HepG2 (cell line): ENCODE data around the gene FAM89B. TPM values are rescaled to one million over a fixed set of nuclear protein-coding genes. Genes with fewer than 3 reads are reported as not detected.

Source experiments
- HIVEP1 ChIP-seq: sonication (generic); formaldehyde crosslinking; IDR thresholded peaks from 2 replicates; pipeline ENCODE4 v1.4.0; 2020; ENCODE audit warnings: mild to moderate bottlenecking, missing genetic modification reagents
- KAT8 ChIP-seq: IDR thresholded peaks from 2 replicates; pipeline ENCODE4 v1.6.1; 2016; ENCODE audit warnings: missing genetic modification reagents, missing compliant biosample characterization
- KDM3A ChIP-seq: IDR thresholded peaks from 2 replicates; pipeline ENCODE4 v1.6.1; 2018; ENCODE audit warnings: low read depth, missing compliant biosample characterization
- MYC ChIP-seq: sonication (generic); formaldehyde crosslinking; IDR thresholded peaks from 2 replicates; pipeline ENCODE4 v1.9.0; 2021; ENCODE audit warnings: missing genetic modification reagents, borderline replicate concordance
- NR2F6 ChIP-seq, 2 experiments: IDR thresholded peaks; 2 replicates each; pipeline ENCODE4 v1.6.1; 2016; ENCODE audit warnings: antibody characterized with exemption in 1 of 2, mild to moderate bottlenecking in 1 of 2
- PHF8 ChIP-seq: sonication (generic); formaldehyde crosslinking; IDR thresholded peaks from 2 replicates; pipeline ENCODE4 v1.5.0; 2020; ENCODE audit warnings: missing genetic modification reagents
- REXO4 ChIP-seq: sonication (generic); formaldehyde crosslinking; IDR thresholded peaks from 2 replicates; pipeline ENCODE4 v1.8.0; 2022; ENCODE audit warnings: missing genetic modification reagents, mild to moderate bottlenecking, borderline replicate concordance
- RFX5 ChIP-seq: IDR thresholded peaks from 2 replicates; pipeline ENCODE4 v1.6.1; 2011; ENCODE audit warnings: low read depth, low read length, improper control_type of control experiment
- TBX3 ChIP-seq: fragments of 450-650 bp; IDR thresholded peaks from 2 replicates; pipeline ENCODE4 v1.6.1; 2017; ENCODE audit warnings: antibody characterized with exemption, mild to moderate bottlenecking, inconsistent platforms, borderline replicate concordance
- ZBTB7B ChIP-seq: sonication (generic); formaldehyde crosslinking; IDR thresholded peaks from 2 replicates; pipeline ENCODE4 v1.4.0; 2020; ENCODE audit warnings: missing genetic modification reagents
- ZFP37 ChIP-seq: sonication (generic); formaldehyde crosslinking; IDR thresholded peaks from 2 replicates; pipeline ENCODE4 v1.4.0; 2020; ENCODE audit warnings: missing genetic modification reagents, borderline replicate concordance
- ZNF138 ChIP-seq: sonication (generic); formaldehyde crosslinking; IDR thresholded peaks from 2 replicates; pipeline ENCODE4 v1.5.0; 2020; ENCODE audit warnings: mild to moderate bottlenecking, low read depth, missing genetic modification reagents
- ZNF510 ChIP-seq: sonication (generic); formaldehyde crosslinking; IDR thresholded peaks from 2 replicates; pipeline ENCODE4 v1.4.0; 2020; ENCODE audit warnings: low read depth, mild to moderate bottlenecking, missing genetic modification reagents
- ZNF672 ChIP-seq: sonication (generic); formaldehyde crosslinking; IDR thresholded peaks from 2 replicates; pipeline ENCODE4 v1.8.1; 2022; ENCODE audit warnings: missing genetic modification reagents
- polyA plus RNA-seq, 8 experiments: library from polyadenylated mRNA; depleted of rRNA in 3 of 8; stranded (reverse) in 7 of 8; unstranded in 1 of 8; fragments of >200 nt; fragmentation: Illumina TruSeq in 4 of 8; extraction: Trizol in 4 of 8; gene quantifications; 2 replicates each; pipeline versions ENCODE4 v1.2.1 to v1.2.3, GENCODE V29; 2011 to 2016; ENCODE audit warnings: low read depth in 4 of 8, missing spikeins in 1 of 8, mixed read lengths in 1 of 8; ENCODE audit not compliant: insufficient read depth in 1 of 8
- total RNA-seq, 5 experiments: library from RNA; depleted of rRNA; stranded (reverse); fragments of >200 nt; fragmentation: Illumina TruSeq; extraction: Trizol; gene quantifications; 2 replicates each; pipeline ENCODE4 v1.2.3, GENCODE V29; 2016; ENCODE audit warnings: low read depth in 1 of 5
- TF ChIP-seq, protein P1 (sequence below): sonication (generic); formaldehyde crosslinking; IDR thresholded peaks from 2 replicates; pipeline ENCODE4 v1.4.0; 2020; ENCODE audit warnings: missing genetic modification reagents
- TF ChIP-seq, protein P2 (sequence below): sonication (generic); formaldehyde crosslinking; IDR thresholded peaks from 2 replicates; pipeline ENCODE4 v1.8.1; 2022; ENCODE audit warnings: low read depth, mild to moderate bottlenecking, missing genetic modification reagents
- TF ChIP-seq, protein P3 (sequence below): sonication (generic); formaldehyde crosslinking; IDR thresholded peaks from 2 replicates; pipeline ENCODE4 v1.5.1; 2020; ENCODE audit warnings: mild to moderate bottlenecking, missing genetic modification reagents, borderline replicate concordance
- TF ChIP-seq, protein P4 (sequence below): sonication (generic); formaldehyde crosslinking; IDR thresholded peaks from 2 replicates; pipeline ENCODE4 v1.4.0; 2020; ENCODE audit warnings: missing genetic modification reagents, low read depth, mild to moderate bottlenecking, borderline replicate concordance
- TF ChIP-seq, protein P5 (sequence below): IDR thresholded peaks from 2 replicates; pipeline ENCODE4 v1.6.1; 2016; ENCODE audit warnings: missing genetic modification reagents, missing compliant biosample characterization

FAM89B gene
- total and polyA plus RNA-seq, 2 of the 13 experiments (the other 11 are each of a cell fraction or from before 2014, with no cell fraction given), result 5.7 to 8.0 TPM

DNA sequence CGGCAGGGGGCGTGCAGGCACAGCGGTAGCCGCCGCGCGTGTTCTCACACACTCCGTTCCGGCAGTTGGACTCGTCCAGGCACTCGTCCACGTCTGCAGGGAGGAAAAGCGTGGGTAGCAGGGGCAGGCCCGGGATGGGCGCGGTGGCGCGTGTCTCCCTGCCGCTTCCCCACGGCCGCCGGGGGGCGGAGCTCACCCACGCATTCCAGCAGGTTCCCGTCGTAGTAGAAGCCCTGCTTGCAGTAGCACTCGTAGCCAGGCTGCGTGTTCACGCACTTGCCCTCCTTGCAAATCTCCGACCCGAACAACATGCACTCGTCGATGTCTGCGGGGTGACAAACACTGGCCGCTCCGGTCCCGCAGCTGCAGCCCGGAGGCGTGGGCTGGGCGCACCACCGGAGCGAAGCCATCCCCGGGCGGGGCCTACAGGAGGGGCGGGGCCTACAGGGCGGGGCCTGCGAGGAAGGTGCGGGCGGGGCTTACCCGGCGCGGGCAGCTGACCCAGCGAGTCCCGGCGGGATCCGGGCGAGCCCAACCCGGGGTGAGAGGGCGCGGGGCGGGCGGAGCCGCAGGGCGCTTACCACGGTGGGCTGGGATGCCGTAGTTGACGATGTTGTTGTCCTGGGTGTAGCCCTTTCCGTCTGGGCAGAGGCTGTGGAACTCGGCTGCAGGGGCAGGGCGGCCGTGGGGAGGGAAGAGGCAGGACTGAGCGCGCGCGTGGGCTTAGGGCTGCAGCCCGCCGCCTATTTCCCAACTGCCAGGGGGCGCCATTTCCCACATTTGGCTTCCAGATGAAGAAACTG is 31.8 kb upstream of the FAM89B start (continued):
- TF ChIP-seq, protein P1, sequence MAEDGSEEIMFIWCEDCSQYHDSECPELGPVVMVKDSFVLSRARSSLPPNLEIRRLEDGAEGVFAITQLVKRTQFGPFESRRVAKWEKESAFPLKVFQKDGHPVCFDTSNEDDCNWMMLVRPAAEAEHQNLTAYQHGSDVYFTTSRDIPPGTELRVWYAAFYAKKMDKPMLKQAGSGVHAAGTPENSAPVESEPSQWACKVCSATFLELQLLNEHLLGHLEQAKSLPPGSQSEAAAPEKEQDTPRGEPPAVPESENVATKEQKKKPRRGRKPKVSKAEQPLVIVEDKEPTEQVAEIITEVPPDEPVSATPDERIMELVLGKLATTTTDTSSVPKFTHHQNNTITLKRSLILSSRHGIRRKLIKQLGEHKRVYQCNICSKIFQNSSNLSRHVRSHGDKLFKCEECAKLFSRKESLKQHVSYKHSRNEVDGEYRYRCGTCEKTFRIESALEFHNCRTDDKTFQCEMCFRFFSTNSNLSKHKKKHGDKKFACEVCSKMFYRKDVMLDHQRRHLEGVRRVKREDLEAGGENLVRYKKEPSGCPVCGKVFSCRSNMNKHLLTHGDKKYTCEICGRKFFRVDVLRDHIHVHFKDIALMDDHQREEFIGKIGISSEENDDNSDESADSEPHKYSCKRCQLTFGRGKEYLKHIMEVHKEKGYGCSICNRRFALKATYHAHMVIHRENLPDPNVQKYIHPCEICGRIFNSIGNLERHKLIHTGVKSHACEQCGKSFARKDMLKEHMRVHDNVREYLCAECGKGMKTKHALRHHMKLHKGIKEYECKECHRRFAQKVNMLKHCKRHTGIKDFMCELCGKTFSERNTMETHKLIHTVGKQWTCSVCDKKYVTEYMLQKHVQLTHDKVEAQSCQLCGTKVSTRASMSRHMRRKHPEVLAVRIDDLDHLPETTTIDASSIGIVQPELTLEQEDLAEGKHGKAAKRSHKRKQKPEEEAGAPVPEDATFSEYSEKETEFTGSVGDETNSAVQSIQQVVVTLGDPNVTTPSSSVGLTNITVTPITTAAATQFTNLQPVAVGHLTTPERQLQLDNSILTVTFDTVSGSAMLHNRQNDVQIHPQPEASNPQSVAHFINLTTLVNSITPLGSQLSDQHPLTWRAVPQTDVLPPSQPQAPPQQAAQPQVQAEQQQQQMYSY, result no peak
- TF ChIP-seq REXO4, result no peak
- TF ChIP-seq RFX5, result no peak
- no peak for TF ChIP-seq HIVEP1 (CRISPR knock-in tag)
- no peak for TF ChIP-seq KDM3A (CRISPR knock-in tag)
- TF ChIP-seq, protein P2, sequence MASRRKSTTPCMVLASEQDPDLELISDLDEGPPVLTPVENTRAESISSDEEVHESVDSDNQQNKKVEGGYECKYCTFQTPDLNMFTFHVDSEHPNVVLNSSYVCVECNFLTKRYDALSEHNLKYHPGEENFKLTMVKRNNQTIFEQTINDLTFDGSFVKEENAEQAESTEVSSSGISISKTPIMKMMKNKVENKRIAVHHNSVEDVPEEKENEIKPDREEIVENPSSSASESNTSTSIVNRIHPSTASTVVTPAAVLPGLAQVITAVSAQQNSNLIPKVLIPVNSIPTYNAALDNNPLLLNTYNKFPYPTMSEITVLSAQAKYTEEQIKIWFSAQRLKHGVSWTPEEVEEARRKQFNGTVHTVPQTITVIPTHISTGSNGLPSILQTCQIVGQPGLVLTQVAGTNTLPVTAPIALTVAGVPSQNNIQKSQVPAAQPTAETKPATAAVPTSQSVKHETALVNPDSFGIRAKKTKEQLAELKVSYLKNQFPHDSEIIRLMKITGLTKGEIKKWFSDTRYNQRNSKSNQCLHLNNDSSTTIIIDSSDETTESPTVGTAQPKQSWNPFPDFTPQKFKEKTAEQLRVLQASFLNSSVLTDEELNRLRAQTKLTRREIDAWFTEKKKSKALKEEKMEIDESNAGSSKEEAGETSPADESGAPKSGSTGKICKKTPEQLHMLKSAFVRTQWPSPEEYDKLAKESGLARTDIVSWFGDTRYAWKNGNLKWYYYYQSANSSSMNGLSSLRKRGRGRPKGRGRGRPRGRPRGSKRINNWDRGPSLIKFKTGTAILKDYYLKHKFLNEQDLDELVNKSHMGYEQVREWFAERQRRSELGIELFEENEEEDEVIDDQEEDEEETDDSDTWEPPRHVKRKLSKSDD (CRISPR knock-in tag), result 0 out of 2 replicates have a peak, but pooled peaks have one; percentile 58
- TF ChIP-seq PHF8, result no peak
- TF ChIP-seq, protein P3, sequence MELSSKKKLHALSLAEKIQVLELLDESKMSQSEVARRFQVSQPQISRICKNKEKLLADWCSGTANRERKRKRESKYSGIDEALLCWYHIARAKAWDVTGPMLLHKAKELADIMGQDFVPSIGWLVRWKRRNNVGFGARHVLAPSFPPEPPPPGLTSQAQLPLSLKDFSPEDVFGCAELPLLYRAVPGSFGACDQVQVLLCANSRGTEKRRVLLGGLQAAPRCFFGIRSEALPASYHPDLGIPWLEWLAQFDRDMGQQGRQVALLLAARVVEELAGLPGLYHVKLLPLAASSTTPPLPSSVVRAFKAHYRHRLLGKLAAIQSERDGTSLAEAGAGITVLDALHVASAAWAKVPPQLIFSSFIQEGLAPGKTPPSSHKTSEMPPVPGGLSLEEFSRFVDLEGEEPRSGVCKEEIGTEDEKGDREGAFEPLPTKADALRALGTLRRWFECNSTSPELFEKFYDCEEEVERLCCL (CRISPR knock-in tag), result no peak
- no peak for TF ChIP-seq ZFP37 (CRISPR knock-in tag)
- no peak for TF ChIP-seq ZNF138
- TF ChIP-seq ZNF672 (CRISPR knock-in tag), result no peak
- no peak for TF ChIP-seq KAT8 (CRISPR knock-in tag)
- TF ChIP-seq, protein P4, sequence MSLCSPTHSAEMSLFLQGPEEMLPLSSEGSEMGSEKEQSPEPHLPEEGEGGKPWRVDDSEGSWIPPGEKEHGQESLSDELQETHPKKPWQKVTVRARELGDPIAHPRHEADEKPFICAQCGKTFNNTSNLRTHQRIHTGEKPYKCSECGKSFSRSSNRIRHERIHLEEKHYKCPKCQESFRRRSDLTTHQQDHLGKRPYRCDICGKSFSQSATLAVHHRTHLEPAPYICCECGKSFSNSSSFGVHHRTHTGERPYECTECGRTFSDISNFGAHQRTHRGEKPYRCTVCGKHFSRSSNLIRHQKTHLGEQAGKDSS (CRISPR knock-in tag), result no peak
- 0 out of 2 replicates have a peak, but pooled peaks have one; percentile 24 for TF ChIP-seq ZBTB7B (CRISPR knock-in tag)
- no peak for TF ChIP-seq ZNF510
- no peak for TF ChIP-seq MYC (CRISPR knock-in tag)
- no peak for TF ChIP-seq TBX3
- TF ChIP-seq NR2F6 (IDR thresholded peaks at IDR 0.05), result no peak
- TF ChIP-seq NR2F6 (CRISPR knock-in tag; IDR thresholded peaks at IDR 0.05), result no peak
- TF ChIP-seq, protein P5, sequence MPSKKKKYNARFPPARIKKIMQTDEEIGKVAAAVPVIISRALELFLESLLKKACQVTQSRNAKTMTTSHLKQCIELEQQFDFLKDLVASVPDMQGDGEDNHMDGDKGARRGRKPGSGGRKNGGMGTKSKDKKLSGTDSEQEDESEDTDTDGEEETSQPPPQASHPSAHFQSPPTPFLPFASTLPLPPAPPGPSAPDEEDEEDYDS (CRISPR knock-in tag), result no peak
